ENCODE data around the gene CACNA1A. TPM values are rescaled to one million over a fixed set of nuclear protein-coding genes. Genes with fewer than 3 reads are reported as not detected.
A peak's percentile ranks its signal among the peaks of the same experiment; 100 is the strongest.

CACNA1A gene
- total RNA-seq, 6 experiments from 2014 or later, result 0.11 TPM; not detected in 5

DNA sequence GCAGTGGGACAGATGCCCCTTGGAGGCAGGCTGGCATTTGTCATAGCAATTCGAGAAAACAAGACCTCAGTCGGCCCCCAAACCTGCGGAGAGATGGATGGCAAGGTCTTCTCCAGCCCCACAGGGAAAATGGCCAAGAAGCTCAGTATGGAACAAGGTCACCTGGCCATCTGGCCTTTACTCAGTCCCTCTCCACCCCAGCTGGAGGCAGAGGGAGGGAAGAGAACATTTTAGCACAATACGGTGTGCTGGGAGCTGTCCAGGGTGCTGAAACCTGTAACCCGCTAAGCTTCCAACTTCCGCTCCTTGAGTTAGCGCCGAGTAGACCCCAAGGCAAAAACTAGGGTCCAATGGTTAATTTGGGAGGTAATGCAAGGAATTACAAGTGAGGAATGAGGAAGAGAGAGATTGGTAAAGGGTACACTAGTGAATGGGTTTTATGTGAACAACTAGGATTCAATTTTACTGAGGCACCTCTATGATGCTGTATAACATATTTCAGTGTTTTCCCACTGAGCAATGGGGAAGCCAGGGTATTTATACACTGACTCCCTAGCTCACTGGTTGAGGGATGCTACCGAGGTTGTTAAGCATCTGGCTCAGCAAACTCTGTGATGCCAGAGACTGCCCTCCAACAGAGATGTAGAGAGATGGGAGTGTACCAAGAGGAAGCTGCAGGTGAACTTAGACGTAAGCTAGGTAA lies 64.3 kb downstream of the CACNA1A start:
- Histone ChIP-seq H3K4me3 (no peak overlapping the region), H3K9me3 (no peaks in the 10 kb centered on the region), H3K27me3 (no peaks in the 10 kb centered on the region), H3K4me1 (no peaks in the 10 kb centered on the region), H3K36me3 (no peaks in the 10 kb centered on the region), H3K27ac (no peak overlapping the region)
- 29% methylated on average over 8 of the region's 10 CpGs for WGBS (ENCODE audit: insufficient coverage, low coverage, low lambda C conversion rate, missing lambda C conversion rate)
- intact Hi-C loops (cut with DNase I), result no loop called here
- DNase-seq, result peak in 1 of 3 donors; percentile 21
- peak in 1 of 4 donors; percentile 48 for ATAC-seq
- no peak for TF ChIP-seq POLR2A (IDR thresholded peaks at IDR 0.05)
- TF ChIP-seq, protein P1, sequence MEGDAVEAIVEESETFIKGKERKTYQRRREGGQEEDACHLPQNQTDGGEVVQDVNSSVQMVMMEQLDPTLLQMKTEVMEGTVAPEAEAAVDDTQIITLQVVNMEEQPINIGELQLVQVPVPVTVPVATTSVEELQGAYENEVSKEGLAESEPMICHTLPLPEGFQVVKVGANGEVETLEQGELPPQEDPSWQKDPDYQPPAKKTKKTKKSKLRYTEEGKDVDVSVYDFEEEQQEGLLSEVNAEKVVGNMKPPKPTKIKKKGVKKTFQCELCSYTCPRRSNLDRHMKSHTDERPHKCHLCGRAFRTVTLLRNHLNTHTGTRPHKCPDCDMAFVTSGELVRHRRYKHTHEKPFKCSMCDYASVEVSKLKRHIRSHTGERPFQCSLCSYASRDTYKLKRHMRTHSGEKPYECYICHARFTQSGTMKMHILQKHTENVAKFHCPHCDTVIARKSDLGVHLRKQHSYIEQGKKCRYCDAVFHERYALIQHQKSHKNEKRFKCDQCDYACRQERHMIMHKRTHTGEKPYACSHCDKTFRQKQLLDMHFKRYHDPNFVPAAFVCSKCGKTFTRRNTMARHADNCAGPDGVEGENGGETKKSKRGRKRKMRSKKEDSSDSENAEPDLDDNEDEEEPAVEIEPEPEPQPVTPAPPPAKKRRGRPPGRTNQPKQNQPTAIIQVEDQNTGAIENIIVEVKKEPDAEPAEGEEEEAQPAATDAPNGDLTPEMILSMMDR (IDR thresholded peaks at IDR 0.05), result no peak

- intact Hi-C loops (cut with DNase I), result loop anchor here in 1 of 2 donors (10.0 kb wide), 1 partner anchor 153 kb away; no protein-coding TSS in a partner anchor
- 37% methylated on average over 2 of the region's 6 CpGs for WGBS (ENCODE audit: insufficient coverage, low coverage, low lambda C conversion rate, missing lambda C conversion rate)
- no peak for TF ChIP-seq POLR2A (IDR thresholded peaks at IDR 0.05)
- TF ChIP-seq, protein P1 (IDR thresholded peaks at IDR 0.05), result no peak
- no peaks in the 10 kb centered on the region for H3K9me3 ChIP-seq
- DNase-seq (no peak), ATAC-seq (no peak)
- H3K4me1 ChIP-seq, result no peaks in the 10 kb centered on the region
- H3K27me3 ChIP-seq, result no peaks in the 10 kb centered on the region
- no peak overlapping the region for H3K27ac ChIP-seq
- H3K36me3 ChIP-seq, result no peaks in the 10 kb centered on the region
- no peak overlapping the region for H3K4me3 ChIP-seq
These were observed 68.2 kb downstream of the CACNA1A start for GRCh38 chr19:13437919-13438618.

DNA sequence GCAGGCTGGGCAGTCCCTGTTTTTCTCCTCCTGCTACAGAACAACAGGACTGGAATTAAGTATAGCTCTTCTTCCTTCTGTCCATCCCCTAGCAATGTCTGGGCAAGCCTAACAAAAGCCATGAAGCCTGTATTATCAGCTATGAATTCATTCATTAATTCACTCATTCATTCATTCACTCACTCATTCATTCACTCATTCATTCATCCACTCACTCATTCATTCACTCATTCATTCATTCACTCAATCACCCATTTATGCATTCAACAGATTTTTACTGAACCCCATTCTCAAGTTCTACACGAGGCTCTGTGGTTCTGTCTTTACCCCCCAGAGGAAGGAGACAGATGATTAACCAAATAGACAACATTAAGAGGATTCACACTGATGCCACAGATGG lies 69.9 kb downstream of the CACNA1A start:
- Histone ChIP-seq H3K36me3 (no peaks in the 10 kb centered on the region), H3K4me1 (no peaks in the 10 kb centered on the region), H3K9me3 (no peaks in the 10 kb centered on the region), H3K27me3 (no peaks in the 10 kb centered on the region), H3K27ac (no peak overlapping the region), H3K4me3 (no peak overlapping the region)
- 53% methylated on average over 1 of the region's 1 CpG for WGBS (ENCODE audit: insufficient coverage, low coverage, low lambda C conversion rate, missing lambda C conversion rate)
- TF ChIP-seq POLR2A (IDR thresholded peaks at IDR 0.05), result no peak
- TF ChIP-seq, protein P1 (IDR thresholded peaks at IDR 0.05), result no peak
- no peak for ATAC-seq
- DNase-seq, result no peak
- intact Hi-C loops (cut with DNase I), result loop anchor here in 1 of 2 donors (10.0 kb wide), 1 partner anchor 152 kb away; no protein-coding TSS in a partner anchor

GRCh38 chr19:13430790-13431582 lies 75.3 kb downstream of the CACNA1A start:
- no peaks in the 10 kb centered on the region for H3K4me1 ChIP-seq
- no peaks in the 10 kb centered on the region for H3K36me3 ChIP-seq
- peak; percentile 39 to 58 (median 53) for DNase-seq
- no peak overlapping the region for H3K27ac ChIP-seq
- TF ChIP-seq, protein P1 (IDR thresholded peaks at IDR 0.05), result peak; percentile 46 to 63 (median 54)
- TF ChIP-seq POLR2A (IDR thresholded peaks at IDR 0.05), result no peak
- intact Hi-C loops (cut with DNase I), result loop anchor here in 1 of 2 donors (10.0 kb wide), 1 partner anchor 146 kb away; no protein-coding TSS in a partner anchor
- peak; percentile 64 to 76 (median 71) for ATAC-seq
- H3K9me3 ChIP-seq, result no peaks in the 10 kb centered on the region
- WGBS (ENCODE audit: insufficient coverage, low coverage, low lambda C conversion rate, missing lambda C conversion rate), result 49% methylated on average over 5 of the region's 5 CpGs
- no peak overlapping the region for H3K4me3 ChIP-seq
- H3K27me3 ChIP-seq, result no peaks in the 10 kb centered on the region
